ENCODE results near the gene ATOH1. TPM values are rescaled to one million over a fixed set of nuclear protein-coding genes. Genes with fewer than 3 reads are reported as not detected.

ATOH1 gene
- total RNA-seq, 2 donors from 2014 or later = not detected

- DNase-seq (ENCODE audit: low spot score) = no peak
- H3K27ac ChIP-seq = no peak overlapping the region
- peaks cover 0 to 4% of the 10 kb centered on the region in 2 donors for H3K9me3 ChIP-seq
- peak overlapping the region in 1 of 2 donors; percentile 37 for H3K4me3 ChIP-seq
- H3K36me3 ChIP-seq = no peaks in the 10 kb centered on the region
- TF ChIP-seq CTCF (IDR thresholded peaks at IDR 0.05) = no peak
- peaks cover 30 to 44% of the 10 kb centered on the region in 2 donors for H3K27me3 ChIP-seq
- H3K4me1 ChIP-seq = peaks cover 0 to 30% of the 10 kb centered on the region in 2 donors
These were observed 654 bp downstream of the ATOH1 start for GRCh38 chr4:93828995-93829819.

GRCh38 chr4:93829820-93830687 is 1.5 kb downstream of the ATOH1 start:
- Histone ChIP-seq H3K9me3 (peaks cover 0 to 4% of the 10 kb centered on the region in 2 donors), H3K36me3 (no peaks in the 10 kb centered on the region), H3K27ac (no peak overlapping the region), H3K4me1 (peaks cover 0 to 35% of the 10 kb centered on the region in 2 donors), H3K27me3 (peaks cover 30 to 52% of the 10 kb centered on the region in 2 donors), H3K4me3 (peak overlapping the region in 1 of 2 donors; percentile 37)
- no peak for TF ChIP-seq CTCF (IDR thresholded peaks at IDR 0.05)
- no peak for DNase-seq (ENCODE audit: low spot score)

- H3K27ac ChIP-seq = no peak overlapping the region
- no peaks in the 10 kb centered on the region for H3K36me3 ChIP-seq
- DNase-seq (ENCODE audit: low spot score) = no peak
- no peak for TF ChIP-seq CTCF (IDR thresholded peaks at IDR 0.05)
- H3K4me3 ChIP-seq = no peak overlapping the region
- H3K27me3 ChIP-seq = peaks cover 30 to 50% of the 10 kb centered on the region in 2 donors
- peaks cover 0 to 35% of the 10 kb centered on the region in 2 donors for H3K4me1 ChIP-seq
- H3K9me3 ChIP-seq = peaks cover 0 to 4% of the 10 kb centered on the region in 2 donors
These were observed 3.4 kb downstream of the ATOH1 start for GRCh38 chr4:93831716-93832496.

GRCh38 chr4:93834249-93835066 is 5.9 kb downstream of the ATOH1 start:
- no peak overlapping the region for H3K4me3 ChIP-seq
- H3K4me1 ChIP-seq = peaks cover 0 to 14% of the 10 kb centered on the region in 2 donors
- H3K36me3 ChIP-seq = no peaks in the 10 kb centered on the region
- H3K27me3 ChIP-seq = peaks cover 29 to 35% of the 10 kb centered on the region in 2 donors
- H3K27ac ChIP-seq = no peak overlapping the region
- DNase-seq (ENCODE audit: low spot score) = no peak
- TF ChIP-seq CTCF (IDR thresholded peaks at IDR 0.05) = no peak
- peaks cover 0 to 4% of the 10 kb centered on the region in 2 donors for H3K9me3 ChIP-seq

- H3K27me3 ChIP-seq = peaks cover 18 to 22% of the 10 kb centered on the region in 2 donors
- no peaks in the 10 kb centered on the region for H3K36me3 ChIP-seq
These were observed 7.4 kb downstream of the ATOH1 start for GRCh38 chr4:93835929-93836328.

More at GRCh38 chr4:93835929-93836328, 7.4 kb downstream of the ATOH1 start:
- no peak for TF ChIP-seq CTCF (IDR thresholded peaks at IDR 0.05)
- no peak for DNase-seq (ENCODE audit: low spot score)
- Histone ChIP-seq H3K27ac (no peak overlapping the region), H3K9me3 (no peaks in the 10 kb centered on the region), H3K4me1 (peaks cover 0 to 7% of the 10 kb centered on the region in 2 donors), H3K4me3 (no peak overlapping the region)
